PC-3 (cell line): ENCODE measurements around the gene SF3B1. TPM values are rescaled to one million over a fixed set of nuclear protein-coding genes. Genes with fewer than 3 reads are reported as not detected.

Source experiments
- ATAC-seq: fragments of 200-7000 bp; cut with Tn5 transposase; 2 replicates; pipeline ENCODE4 v1.9.1; 2020; ENCODE audit warnings: mild to moderate bottlenecking, moderate library complexity
- BruUV-seq: library from RNA; stranded (reverse); fragments of 400-500 nt; replicated peaks from 2 replicates; lab custom pipeline; 2021; lab: Mats Ljungman, UMichigan
- CTCF ChIA-PET: fragments of 300-600 bp; sonication (Branson Sonifier 250); formaldehyde crosslinking; loops from one replicate; lab custom pipeline; 2022; ENCODE audit warnings: antibody characterized with exemption; lab: Charles Lee
- POLR2A ChIA-PET: fragments of 300-600 bp; sonication (Branson Sonifier 250); formaldehyde crosslinking; loops from one replicate; lab custom pipeline; 2022; ENCODE audit warnings: antibody characterized with exemption; ENCODE audit not compliant: unreplicated experiment; lab: Charles Lee
- DNase-seq: peaks from one replicate; pipeline ENCODE4 v3.0.0-alpha.2; 2015
- H2AFZ ChIP-seq: fragments of 300-600 bp; sonication (generic); 2 replicates; pipeline ENCODE4 v1.6.0; 2016; ENCODE audit warnings: antibody characterized with exemption, low read length
- H3F3A ChIP-seq: fragments of 300-600 bp; sonication (generic); one replicate; pipeline ENCODE4 v1.6.0; 2017; ENCODE audit warnings: antibody characterized with exemption, low read length, control low read depth, mild to moderate bottlenecking; ENCODE audit not compliant: unreplicated experiment
- H3K27ac ChIP-seq: fragments of 300-600 bp; sonication (generic); 2 replicates; pipeline ENCODE4 v1.5.1; 2016; ENCODE audit warnings: mild to moderate bottlenecking, low read length
- H3K27me3 ChIP-seq: fragments of 300-600 bp; sonication (generic); 2 replicates; pipeline ENCODE4 v1.6.1; 2016; ENCODE audit warnings: low read length, mixed read lengths
- H3K36me3 ChIP-seq: fragments of 300-600 bp; sonication (generic); 2 replicates; pipeline ENCODE4 v1.6.1; 2016; ENCODE audit warnings: low read depth, mixed run types, low read length, mixed read lengths
- H3K4me1 ChIP-seq: fragments of 300-600 bp; sonication (generic); 2 replicates; pipeline ENCODE4 v1.5.1; 2016; ENCODE audit warnings: low read length; ENCODE audit not compliant: insufficient read depth
- H3K4me2 ChIP-seq: fragments of 300-600 bp; sonication (generic); 2 replicates; pipeline ENCODE4 v1.6.0; 2016; ENCODE audit warnings: low read length
- H3K4me3 ChIP-seq: fragments of 300-600 bp; sonication (generic); 2 replicates; pipeline ENCODE4 v1.5.1; 2016; ENCODE audit warnings: mild to moderate bottlenecking, low read length, mixed read lengths
- H3K79me2 ChIP-seq: fragments of 300-600 bp; sonication (generic); 2 replicates; pipeline ENCODE4 v1.6.1; 2017; ENCODE audit warnings: low read length, mixed read lengths
- H3K9ac ChIP-seq: fragments of 300-600 bp; sonication (generic); 2 replicates; pipeline ENCODE4 v1.6.0; 2016; ENCODE audit warnings: mild to moderate bottlenecking, low read length
- H3K9me2 ChIP-seq: fragments of 300-600 bp; sonication (generic); replicated peaks from 2 replicates; pipeline ENCODE4 v1.6.1; 2016; ENCODE audit warnings: mixed run types, low read length, mixed read lengths
- H3K9me3 ChIP-seq: fragments of 300-600 bp; sonication (generic); 2 replicates; pipeline ENCODE4 v1.6.1; 2016; ENCODE audit warnings: low read length, mixed read lengths
- H4K20me1 ChIP-seq: fragments of 300-600 bp; sonication (generic); 2 replicates; pipeline ENCODE4 v1.6.1; 2016; ENCODE audit warnings: low read length, mixed read lengths
- CTCF ChIP-seq: fragments of 300-600 bp; sonication (generic); conservative IDR thresholded peaks from 2 replicates; pipeline ENCODE4 v1.5.1; 2017; ENCODE audit warnings: antibody characterized with exemption, low read depth, mild to moderate bottlenecking, low read length
- EZH2 ChIP-seq: fragments of 300-600 bp; sonication (generic); IDR thresholded peaks from one replicate; pipeline ENCODE4 v1.6.1; 2017; ENCODE audit warnings: antibody characterized with exemption, mild to moderate bottlenecking, low read length; ENCODE audit not compliant: unreplicated experiment
- EZH2phosphoT487 ChIP-seq: fragments of 300-600 bp; sonication (generic); IDR thresholded peaks from 2 replicates; pipeline ENCODE4 v1.6.1; 2018; ENCODE audit warnings: mild to moderate bottlenecking, antibody characterized with exemption, low read length, borderline replicate concordance
- intact Hi-C: fragments of 100-400 bp; cut with micrococcal nuclease; formaldehyde crosslinking; loops from 2 replicates; pipeline ENCODE4 v1.9.0; 2023
- total RNA-seq: library from RNA; depleted of rRNA; stranded (reverse); fragments of >200 nt; gene quantifications from 2 replicates; pipeline ENCODE4 v1.2.3, GENCODE V29; 2014

SF3B1 gene
- total RNA-seq, 1 experiment from 2014 or later: 143 TPM

DNA sequence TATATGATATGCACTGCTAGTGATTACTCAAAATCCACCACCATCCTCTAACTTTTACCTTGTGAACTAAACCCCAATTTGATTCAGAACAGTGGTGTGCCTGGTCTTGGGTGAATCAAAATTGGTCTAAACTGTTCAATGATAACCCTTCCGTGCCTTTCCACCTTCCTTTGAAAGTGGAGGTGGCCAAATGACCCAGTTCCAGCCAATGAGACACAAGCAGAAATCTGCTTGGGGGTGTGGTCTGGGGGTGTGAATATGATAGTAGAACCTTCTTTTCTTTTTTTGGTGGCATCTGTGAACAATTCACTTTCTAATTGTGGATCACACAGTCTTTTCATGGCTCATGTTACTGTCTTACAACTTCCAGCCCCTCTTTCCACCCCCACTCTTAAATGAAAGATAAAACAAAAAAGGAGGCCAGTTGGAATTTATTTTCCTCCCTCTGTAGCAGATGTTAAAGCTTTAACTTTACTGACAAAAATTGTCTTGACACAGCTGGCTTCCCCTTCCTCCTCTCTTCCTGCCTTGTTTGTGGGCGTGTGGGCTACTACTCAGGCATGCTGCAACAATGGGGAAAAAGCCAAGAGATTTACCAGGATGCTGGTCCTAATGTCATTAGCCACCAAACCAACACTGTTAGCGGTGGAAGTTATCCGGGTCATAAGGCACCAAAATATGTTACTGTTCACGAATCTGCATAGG, 65.4 kb downstream of the SF3B1 start:
- Histone ChIP-seq H2AFZ (no peak overlapping the region), H3K9me2 (no peaks in the 10 kb centered on the region), H3K27me3 (no peaks in the 10 kb centered on the region), H3K9me3 (no peaks in the 10 kb centered on the region), H3F3A (no peaks in the 10 kb centered on the region), H3K27ac (no peak overlapping the region), H3K36me3 (no peaks in the 10 kb centered on the region), H3K9ac (no peak overlapping the region), H3K4me3 (no peak overlapping the region), H3K4me1 (peaks cover 8% of the 10 kb centered on the region), H3K4me2 (no peak overlapping the region), H4K20me1 (no peaks in the 10 kb centered on the region), H3K79me2 (no peaks in the 10 kb centered on the region)
- BruUV-seq: no TSS peak
- ChIA-PET CTCF (no interaction called here), POLR2A (interaction anchor here (0.5 kb wide), 1 partner anchor 21 kb away, joined by 3 read pairs; no protein-coding TSS in a partner anchor)
- intact Hi-C loops: no loop called here
- ATAC-seq (no peak), DNase-seq (no peak)
- TF ChIP-seq EZH2phosphoT487 (no peak), EZH2 (no peak), CTCF (no peak)

GRCh38 chr2:197368412-197368811, 66.4 kb downstream of the SF3B1 start:
- Histone ChIP-seq H4K20me1 (no peaks in the 10 kb centered on the region), H3K9me2 (no peaks in the 10 kb centered on the region), H3K79me2 (no peaks in the 10 kb centered on the region), H3K4me3 (no peak overlapping the region), H3K4me2 (no peak overlapping the region), H3K9me3 (no peaks in the 10 kb centered on the region), H2AFZ (no peak overlapping the region), H3F3A (no peaks in the 10 kb centered on the region), H3K36me3 (no peaks in the 10 kb centered on the region), H3K27ac (no peak overlapping the region), H3K27me3 (no peaks in the 10 kb centered on the region), H3K9ac (no peak overlapping the region), H3K4me1 (peaks cover 8% of the 10 kb centered on the region)
- TF ChIP-seq EZH2 (no peak), CTCF (no peak), EZH2phosphoT487 (no peak)
- DNase-seq: no peak
- intact Hi-C loops: no loop called here
- no TSS peak for BruUV-seq
- ATAC-seq: no peak
- CTCF ChIA-PET: interaction anchor here (0.6 kb wide), 1 partner anchor 57 kb away, joined by 3 read pairs; no protein-coding TSS in a partner anchor
- POLR2A ChIA-PET: no interaction called here

GRCh38 chr2:197363998-197364397, 70.8 kb downstream of the SF3B1 start:
- Histone ChIP-seq H3K4me2 (no peak overlapping the region), H3K79me2 (no peaks in the 10 kb centered on the region), H2AFZ (no peak overlapping the region), H3K4me1 (no peaks in the 10 kb centered on the region), H4K20me1 (no peaks in the 10 kb centered on the region), H3K27ac (no peak overlapping the region), H3K9ac (no peak overlapping the region), H3K9me2 (no peaks in the 10 kb centered on the region), H3K27me3 (no peaks in the 10 kb centered on the region), H3K9me3 (no peaks in the 10 kb centered on the region), H3K36me3 (no peaks in the 10 kb centered on the region), H3K4me3 (no peak overlapping the region), H3F3A (no peaks in the 10 kb centered on the region)
- intact Hi-C loops: no loop called here
- ChIA-PET CTCF (no interaction called here), POLR2A (no interaction called here)
- BruUV-seq: no TSS peak
- ATAC-seq (no peak), DNase-seq (no peak)
- no peak for TF ChIP-seq EZH2phosphoT487
- no peak for TF ChIP-seq EZH2
- no peak for TF ChIP-seq CTCF
